GM19043 (cell line): ENCODE measurements around the gene PUM2.
A peak's percentile ranks its signal among the peaks of the same experiment; 100 is the strongest.
"Not testable (repeated sequence)": the region's sequence is repeated elsewhere in the genome, so short reads cannot be mapped to it uniquely, and the experiment has no call there.

Experiments used
- ATAC-seq: cut with Tn5 transposase; IDR thresholded peaks from one replicate; pipeline ENCODE4 v1.9.1; 2021; ENCODE audit warnings: low read depth; ENCODE audit not compliant: unreplicated experiment

PUM2 gene

DNA sequence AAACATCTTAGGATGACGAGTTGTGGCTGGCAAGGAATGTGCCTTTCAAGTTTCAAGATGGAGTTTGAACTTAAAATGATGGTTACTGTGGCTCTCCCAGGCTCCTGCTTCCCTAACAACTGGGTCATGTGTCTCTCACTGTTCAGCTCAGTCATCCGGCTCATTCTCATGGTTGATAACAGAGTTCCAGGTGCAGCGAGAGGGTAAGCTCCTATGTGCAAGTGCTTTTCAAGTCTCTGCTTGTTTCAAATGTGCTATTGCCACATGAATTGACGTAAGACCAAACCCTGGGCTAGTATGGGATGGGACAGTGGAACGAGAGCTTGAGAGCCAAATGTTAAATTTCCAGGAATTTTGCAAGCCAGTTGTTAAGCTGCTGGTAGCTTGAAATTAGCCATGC, 19.5 kb upstream of the PUM2 start:
- ATAC-seq: no peak

DNA sequence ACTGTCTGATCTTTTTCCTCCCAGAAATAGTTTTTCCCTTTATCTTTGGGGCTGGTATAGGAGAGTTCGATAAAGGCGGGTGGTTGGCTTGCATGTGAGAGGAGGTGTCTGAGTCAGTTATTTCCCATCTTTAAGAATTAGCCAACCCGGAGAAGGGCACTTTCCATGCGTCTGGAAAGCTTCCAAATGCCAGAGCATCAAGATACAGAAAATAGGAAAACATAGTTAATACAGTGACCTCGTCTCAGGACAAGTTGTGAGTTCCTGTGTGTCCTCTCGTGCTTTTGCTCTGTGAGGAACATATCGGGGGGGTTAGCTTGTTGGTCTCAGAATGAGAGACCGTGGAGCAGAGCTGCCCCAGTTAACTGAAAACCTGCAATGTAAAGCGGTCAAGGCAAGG, 18.7 kb upstream of the PUM2 start:
- ATAC-seq: no peak

DNA sequence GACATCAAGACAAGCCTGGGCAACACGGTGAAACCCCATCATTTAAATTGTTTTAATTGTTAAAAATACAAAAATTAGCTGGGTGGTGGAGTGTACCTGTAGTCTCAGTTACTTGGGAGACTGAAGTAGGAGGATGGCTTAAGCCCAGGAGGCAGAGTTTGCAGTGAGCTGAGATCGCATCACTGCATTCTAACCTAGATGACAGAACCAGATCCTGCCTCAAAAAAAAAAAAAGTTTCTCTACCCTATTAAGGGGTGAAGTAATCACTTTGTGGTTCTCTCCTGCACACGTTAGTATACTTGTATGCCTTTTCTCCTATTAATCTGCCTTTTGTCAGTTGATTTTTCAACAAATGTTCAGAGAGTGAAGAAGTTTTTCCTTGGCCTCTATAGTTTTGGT, 18.1 kb upstream of the PUM2 start:
- ATAC-seq: no peak

GRCh38 chr2:20367929-20368328, 17.3 kb upstream of the PUM2 start:
- not testable (repeated sequence) for ATAC-seq

GRCh38 chr2:20366672-20367116, 16.1 kb upstream of the PUM2 start:
- no peak for ATAC-seq

DNA sequence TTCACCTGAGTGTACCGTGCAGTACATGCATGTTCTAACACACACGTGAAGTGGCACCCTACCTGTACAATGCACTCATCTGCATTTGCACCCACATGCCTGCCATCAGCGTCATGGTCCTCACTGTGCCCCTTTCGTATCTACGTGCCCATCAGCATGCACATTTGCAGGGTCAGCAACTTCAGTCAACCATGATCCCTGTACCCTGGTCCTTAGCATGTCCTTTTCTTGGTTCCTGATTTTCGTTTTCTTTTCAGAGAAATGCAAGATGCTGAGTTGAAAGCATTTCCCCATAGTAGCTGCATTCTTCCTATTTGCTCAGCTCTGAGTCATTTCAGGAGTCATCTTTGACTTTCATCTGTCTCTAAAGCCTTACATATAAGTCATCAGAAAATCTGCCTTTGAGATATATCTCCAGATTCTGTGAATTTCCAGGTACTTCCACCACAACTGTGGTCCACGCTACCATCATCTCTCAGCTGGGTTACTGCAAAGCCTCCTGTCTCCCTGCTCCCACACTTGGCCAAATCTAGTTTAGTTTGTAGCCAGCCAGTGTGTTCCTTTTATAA, 14.7 kb upstream of the PUM2 start:
- ATAC-seq: peak; percentile 86

GRCh38 chr2:20363578-20363977, 12.9 kb upstream of the PUM2 start:
- ATAC-seq: no peak

DNA sequence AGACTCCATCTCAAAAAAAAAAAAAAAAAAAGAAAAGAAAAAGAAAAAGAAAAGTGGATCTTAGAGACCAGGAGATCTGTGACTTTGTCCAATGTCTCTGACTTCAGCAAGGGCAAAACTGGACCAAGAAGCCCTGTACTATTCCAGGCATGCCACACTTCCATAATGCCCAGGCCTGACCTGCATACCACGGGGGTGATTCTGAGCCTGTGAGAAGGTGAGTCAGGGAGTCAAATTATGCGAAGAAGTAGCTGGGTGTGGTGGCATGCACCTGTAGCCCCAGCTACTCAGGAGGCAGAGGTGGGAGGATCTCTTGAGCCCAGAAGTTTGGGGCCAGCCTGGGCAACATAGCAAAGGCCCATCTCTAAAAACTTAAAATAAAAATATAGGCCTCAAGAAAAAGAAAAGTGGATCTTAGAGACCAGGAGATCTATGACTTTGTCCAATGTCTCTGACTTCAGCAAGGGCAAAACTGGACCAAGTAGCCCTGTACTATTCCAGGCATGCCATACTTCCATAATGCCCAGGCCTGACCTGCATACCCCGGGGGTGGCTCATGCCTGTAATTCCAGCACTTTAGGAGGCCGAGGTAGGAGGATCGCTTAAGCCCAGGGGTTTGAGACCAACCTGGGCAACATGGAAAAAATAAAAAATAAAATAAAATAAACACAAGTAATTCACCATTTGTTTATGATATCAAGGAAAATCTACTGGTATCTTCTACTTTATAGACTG, 12.2 kb upstream of the PUM2 start:
- ATAC-seq: no peak

DNA sequence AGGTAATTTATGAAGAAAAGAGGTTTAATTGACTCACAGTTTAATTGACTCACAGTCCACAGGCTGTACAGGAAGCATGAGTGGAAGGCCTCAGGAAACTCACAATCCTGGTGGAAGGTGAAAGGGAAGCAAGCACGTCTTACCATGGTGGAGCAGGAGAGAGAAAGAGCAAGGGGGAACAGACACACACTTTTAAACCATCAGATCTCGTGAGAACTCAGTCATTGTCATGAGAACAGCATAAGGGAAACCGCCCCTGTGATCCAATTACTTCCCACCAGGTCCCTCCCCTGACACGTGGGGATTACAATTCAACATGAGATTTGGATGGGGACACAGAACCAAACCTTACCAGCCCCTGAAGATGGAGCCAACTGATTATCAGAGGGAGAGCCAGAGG, 11.2 kb upstream of the PUM2 start:
- ATAC-seq: no peak

GRCh38 chr2:20359096-20359495, 8.5 kb upstream of the PUM2 start:
- no peak for ATAC-seq

DNA sequence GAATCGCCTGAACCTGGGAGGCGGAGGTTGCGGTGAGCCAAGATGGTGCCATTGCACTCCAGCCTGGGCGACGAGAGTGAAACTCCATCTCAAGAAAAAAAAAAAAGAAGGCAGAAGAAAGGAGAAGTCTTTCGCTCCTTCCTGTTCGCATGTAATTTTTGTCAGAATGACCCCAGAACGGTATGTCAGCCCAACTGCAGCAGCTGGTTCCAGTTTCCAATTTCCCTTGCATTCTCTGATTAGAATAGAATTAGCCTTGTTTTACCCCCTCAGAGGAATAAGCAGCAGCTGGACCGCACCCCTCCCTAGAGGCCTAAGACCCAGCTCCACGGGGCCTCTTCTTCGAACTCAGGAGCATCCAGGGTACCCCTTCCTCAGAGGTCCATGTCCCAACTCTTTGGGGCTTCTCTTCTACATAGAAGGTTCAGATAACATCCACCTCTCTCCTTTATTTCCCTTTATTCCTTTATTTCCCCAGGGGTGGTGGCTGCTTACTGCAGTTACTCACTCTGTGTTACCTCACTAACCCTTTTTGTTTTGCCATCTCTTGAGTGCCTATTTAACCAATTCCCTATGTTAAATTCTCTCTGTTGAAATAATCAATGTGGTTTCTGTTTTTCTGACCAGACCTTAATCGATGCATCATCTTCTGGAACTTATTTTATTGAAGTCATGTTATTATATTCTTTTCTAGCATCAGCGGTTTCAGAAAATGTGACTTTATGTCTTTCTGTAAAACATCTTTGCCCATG, 7.2 kb upstream of the PUM2 start:
- ATAC-seq: no peak

DNA sequence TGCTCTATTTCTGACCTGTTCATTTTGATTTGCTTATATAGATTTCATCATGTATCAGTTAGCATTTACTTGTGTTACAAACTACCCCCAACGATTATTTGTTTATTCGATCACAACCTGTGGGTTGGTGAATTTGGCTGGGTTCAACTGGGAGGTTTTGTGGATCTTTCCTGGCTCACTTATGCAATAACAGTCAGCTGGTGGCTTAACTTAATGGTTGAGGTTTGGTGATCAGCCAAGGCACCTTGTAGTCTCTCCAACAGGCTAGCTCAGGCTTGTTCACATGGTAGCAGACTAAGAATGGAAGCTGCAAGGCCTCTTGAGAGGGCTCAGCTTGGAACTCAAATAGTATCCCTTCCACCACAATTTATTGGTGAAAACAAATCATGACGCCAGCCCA, 5.4 kb upstream of the PUM2 start:
- no peak for ATAC-seq

GRCh38 chr2:20355131-20355530, 4.5 kb upstream of the PUM2 start:
- ATAC-seq: no peak

GRCh38 chr2:20353241-20353992, 2.8 kb upstream of the PUM2 start:
- ATAC-seq: no peak

DNA sequence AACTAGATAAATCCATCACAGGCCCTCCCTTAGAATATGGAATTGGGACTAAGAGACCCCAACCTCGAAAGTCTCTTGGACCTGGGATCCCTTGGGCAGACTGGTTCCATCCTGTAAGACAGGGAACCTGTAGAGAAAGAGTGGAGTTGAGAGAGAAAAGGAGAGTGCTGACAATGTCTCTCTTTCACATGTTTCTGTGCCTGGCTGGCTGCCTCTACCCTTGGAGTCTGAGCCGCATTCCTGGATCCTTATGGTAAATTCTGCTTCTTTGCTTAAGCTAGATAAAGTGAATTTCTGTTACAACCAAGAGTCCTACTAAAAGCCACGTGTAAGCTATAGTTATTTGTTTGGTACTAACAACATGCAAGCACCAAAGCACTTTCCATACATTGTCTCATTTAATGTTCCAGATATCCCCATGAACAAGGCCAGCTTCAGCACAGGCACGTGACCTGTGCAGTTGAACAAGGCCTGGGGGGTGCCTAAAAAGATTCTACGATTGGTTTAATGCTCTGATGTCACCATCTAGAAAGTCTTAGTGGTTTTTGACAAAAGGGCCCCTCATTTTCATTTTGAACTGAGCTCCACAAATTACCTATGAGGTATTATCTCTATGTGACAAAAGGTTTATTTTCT, 2.1 kb upstream of the PUM2 start:
- no peak for ATAC-seq

GRCh38 chr2:20352230-20352578, 1.6 kb upstream of the PUM2 start:
- no peak for ATAC-seq

DNA sequence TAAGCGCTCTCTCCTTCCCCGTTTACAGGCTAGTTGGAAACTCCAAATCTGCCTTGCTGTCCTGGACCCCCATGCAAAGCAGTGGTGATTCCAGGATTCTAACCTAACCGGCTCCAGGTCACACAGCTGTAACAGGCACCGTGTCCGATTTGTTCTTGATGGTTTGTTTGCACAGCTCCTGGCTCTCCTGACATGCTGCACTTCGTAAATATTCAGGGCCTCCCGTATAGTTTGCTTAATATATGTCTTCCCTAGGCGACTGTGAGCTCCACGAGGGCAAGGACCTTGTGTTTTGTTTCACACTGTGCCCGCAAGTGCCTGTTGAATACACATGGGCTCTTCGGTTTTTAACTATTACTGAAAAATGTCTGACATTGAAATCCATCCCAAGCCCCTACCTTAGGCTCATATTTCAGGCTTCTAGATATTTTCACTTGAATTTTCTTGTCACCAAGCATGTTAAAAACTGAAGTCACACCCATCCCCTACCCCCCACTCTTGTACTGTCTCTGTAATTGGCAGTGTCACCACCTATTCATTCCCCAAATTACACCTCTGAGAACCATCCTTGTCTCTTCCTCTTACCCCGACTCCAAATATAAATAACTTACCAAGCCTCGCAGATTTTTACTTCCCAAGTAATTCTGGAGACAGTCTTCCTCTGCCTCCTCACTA, 1.0 kb upstream of the PUM2 start:
- ATAC-seq: no peak

GRCh38 chr2:20350041-20350712, 467 bp downstream of the PUM2 start:
- peak; percentile 21 for ATAC-seq

- no peak for ATAC-seq
These were observed 1.1 kb downstream of the PUM2 start for GRCh38 chr2:20349513-20349921.

GRCh38 chr2:20348542-20348941, 2.1 kb downstream of the PUM2 start:
- no peak for ATAC-seq
